HAP-1 (cell line): ENCODE results near the gene OSTN.
"Not testable (repeated sequence)": the region's sequence is repeated elsewhere in the genome, so short reads cannot be mapped to it uniquely, and the experiment has no call there.

ENCODE experiments used
- DNase-seq, 2 experiments: peaks; one replicate each; pipeline ENCODE4 v3.0.0-alpha.2; 2016 to 2020; ENCODE audit warnings: low spot score in 2 of 2
- H3K27me3 ChIP-seq: fragments of 250-450 bp; sonication (Bioruptor Pico); 2 replicates; pipeline ENCODE4 v1.5.1; 2020; ENCODE audit warnings: low read depth, mild to moderate bottlenecking, moderate library complexity
- H3K36me3 ChIP-seq: fragments of 250-450 bp; sonication (Bioruptor Pico); replicated peaks from 2 replicates; pipeline ENCODE4 v1.5.1; 2020; ENCODE audit warnings: mild to moderate bottlenecking
- H3K4me1 ChIP-seq: fragments of 250-450 bp; sonication (Bioruptor Pico); 2 replicates; pipeline ENCODE4 v1.5.1; 2020; ENCODE audit warnings: mild to moderate bottlenecking
- H3K4me3 ChIP-seq: fragments of 250-450 bp; sonication (Bioruptor Pico); 2 replicates; pipeline ENCODE4 v1.5.1; 2020; ENCODE audit warnings: mild to moderate bottlenecking, moderate library complexity
- H3K9me3 ChIP-seq: fragments of 250-450 bp; sonication (Bioruptor Pico); 2 replicates; pipeline ENCODE4 v1.5.1; 2020; ENCODE audit warnings: mild to moderate bottlenecking, moderate library complexity
- in situ Hi-C: fragments of 300-500 bp; cut with MboI; formaldehyde crosslinking; loops from 3 replicates; pipeline ENCODE4 v1.14.3; 2020; ENCODE audit warnings: low sequenced_read_pairs, inconsistent platforms, mixed read lengths

The OSTN gene

DNA sequence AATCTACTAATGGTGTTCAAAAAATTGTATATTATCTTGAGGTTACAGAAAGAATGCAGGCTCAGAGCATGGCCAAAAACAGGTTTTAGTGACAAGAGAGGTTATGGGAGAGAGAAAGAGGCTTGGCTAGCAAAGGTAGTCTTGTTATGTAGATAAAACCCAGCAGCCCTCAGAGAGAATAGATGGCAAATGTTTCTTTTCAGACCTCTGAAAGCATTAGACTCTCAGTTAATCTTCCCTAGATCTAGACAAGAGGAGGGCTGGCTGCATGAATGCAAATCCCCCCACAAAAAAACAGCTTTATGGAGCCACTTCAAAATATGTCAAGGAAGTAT lies 62.2 kb downstream of the OSTN start:
- Histone ChIP-seq H3K9me3 (no peaks in the 10 kb centered on the region), H3K36me3 (no peaks in the 10 kb centered on the region), H3K27me3 (no peaks in the 10 kb centered on the region), H3K4me3 (no peak overlapping the region), H3K4me1 (peaks cover 64% of the 10 kb centered on the region)
- in situ Hi-C loops, result no loop called here
- DNase-seq, result peak in 1 of 2 experiments; percentile 70

- no peaks in the 10 kb centered on the region for H3K36me3 ChIP-seq
- H3K27me3 ChIP-seq, result no peaks in the 10 kb centered on the region
- no peak for DNase-seq
- H3K4me3 ChIP-seq, result no peak overlapping the region
- in situ Hi-C loops, result no loop called here
- H3K4me1 ChIP-seq, result peaks cover 63% of the 10 kb centered on the region
- no peaks in the 10 kb centered on the region for H3K9me3 ChIP-seq
Observed at GRCh38 chr3:191262650-191263049, 63.6 kb downstream of the OSTN start.

GRCh38 chr3:191263365-191263764 lies 64.3 kb downstream of the OSTN start:
- no peaks in the 10 kb centered on the region for H3K27me3 ChIP-seq
- no peak overlapping the region for H3K4me3 ChIP-seq
- H3K4me1 ChIP-seq, result peaks cover 55% of the 10 kb centered on the region
- H3K9me3 ChIP-seq, result no peaks in the 10 kb centered on the region
- in situ Hi-C loops, result no loop called here
- no peaks in the 10 kb centered on the region for H3K36me3 ChIP-seq
- DNase-seq, result no peak

GRCh38 chr3:191263850-191264249 lies 64.8 kb downstream of the OSTN start:
- in situ Hi-C loops, result no loop called here
- Histone ChIP-seq H3K4me3 (no peak overlapping the region), H3K27me3 (no peaks in the 10 kb centered on the region), H3K4me1 (peaks cover 51% of the 10 kb centered on the region), H3K9me3 (no peaks in the 10 kb centered on the region), H3K36me3 (no peaks in the 10 kb centered on the region)
- no peak for DNase-seq

- H3K9me3 ChIP-seq, result no peaks in the 10 kb centered on the region
- no peaks in the 10 kb centered on the region for H3K27me3 ChIP-seq
- DNase-seq, result no peak
- no peaks in the 10 kb centered on the region for H3K36me3 ChIP-seq
- peaks cover 9% of the 10 kb centered on the region for H3K4me1 ChIP-seq
- no peak overlapping the region for H3K4me3 ChIP-seq
- in situ Hi-C loops, result no loop called here
Observed at GRCh38 chr3:191268737-191269136, 69.7 kb downstream of the OSTN start.

GRCh38 chr3:191269289-191270085 lies 70.4 kb downstream of the OSTN start:
- Histone ChIP-seq H3K27me3 (no peaks in the 10 kb centered on the region), H3K4me1 (peaks cover 6% of the 10 kb centered on the region), H3K9me3 (no peaks in the 10 kb centered on the region), H3K4me3 (no peak overlapping the region), H3K36me3 (no peaks in the 10 kb centered on the region)
- in situ Hi-C loops, result no loop called here
- no peak for DNase-seq

DNA sequence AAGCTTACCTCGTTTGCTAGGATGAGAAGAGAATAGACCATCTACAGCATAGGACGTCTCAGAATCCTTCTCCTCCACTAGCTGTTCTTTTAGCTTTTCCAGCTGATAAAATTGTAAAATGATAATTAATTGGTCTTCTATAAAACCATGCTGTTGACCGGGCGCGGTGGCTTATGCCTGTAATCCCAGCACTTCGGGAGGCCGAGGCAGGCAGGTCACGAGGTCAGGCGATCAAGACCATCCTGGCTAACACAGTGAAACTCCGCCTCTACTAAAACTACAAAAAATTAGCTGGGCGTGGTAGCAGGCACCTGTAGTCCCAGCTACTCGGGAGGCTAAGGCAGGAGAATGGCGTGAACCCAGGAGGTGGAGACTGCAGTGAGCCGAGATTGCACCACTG lies 76.2 kb downstream of the OSTN start:
- DNase-seq, H3K9me3 ChIP-seq, H3K27me3 ChIP-seq, H3K4me1 ChIP-seq, H3K36me3 ChIP-seq, H3K4me3 ChIP-seq, in situ Hi-C loops: not testable (repeated sequence)

DNA sequence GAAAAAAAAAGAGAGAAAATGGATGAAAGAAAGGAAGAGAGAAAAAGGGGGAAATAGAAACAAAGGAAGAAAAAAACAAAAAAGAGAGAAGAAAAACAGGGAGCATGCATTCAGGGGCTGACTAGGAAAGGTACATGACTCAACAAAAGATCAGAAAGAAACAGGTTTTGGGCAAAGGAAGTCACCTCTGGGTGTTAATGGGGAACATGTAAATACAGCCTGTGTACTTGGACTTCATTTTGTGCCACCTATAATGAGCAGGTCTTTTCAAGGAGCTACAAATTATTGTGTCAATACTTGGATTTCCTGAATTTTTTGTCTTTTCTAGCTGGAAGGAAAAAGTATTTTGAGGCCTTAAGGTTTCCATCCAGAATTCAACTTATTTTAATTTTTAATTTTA lies 76.7 kb downstream of the OSTN start:
- no peaks in the 10 kb centered on the region for H3K27me3 ChIP-seq
- in situ Hi-C loops, result no loop called here
- H3K4me1 ChIP-seq, result peaks cover under 1% of the 10 kb centered on the region; the same call in 1 of the 2 replicates
- no peak for DNase-seq
- H3K4me3 ChIP-seq, result no peak overlapping the region
- no peaks in the 10 kb centered on the region for H3K9me3 ChIP-seq
- no peaks in the 10 kb centered on the region for H3K36me3 ChIP-seq

- DNase-seq, result no peak
- H3K4me3 ChIP-seq, result no peak overlapping the region
- in situ Hi-C loops, result no loop called here
- H3K36me3 ChIP-seq, result no peaks in the 10 kb centered on the region
- H3K27me3 ChIP-seq, result no peaks in the 10 kb centered on the region
- no peaks in the 10 kb centered on the region for H3K9me3 ChIP-seq
- peaks cover 3% of the 10 kb centered on the region; the same call in 1 of the 2 replicates for H3K4me1 ChIP-seq
Observed at GRCh38 chr3:191280111-191280510, 81.1 kb downstream of the OSTN start.

GRCh38 chr3:191280882-191281281 lies 81.8 kb downstream of the OSTN start:
- peaks cover 3% of the 10 kb centered on the region; the same call in 1 of the 2 replicates for H3K4me1 ChIP-seq
- DNase-seq, result no peak
- no peak overlapping the region for H3K4me3 ChIP-seq
- no peaks in the 10 kb centered on the region for H3K36me3 ChIP-seq
- in situ Hi-C loops, result no loop called here
- no peaks in the 10 kb centered on the region for H3K9me3 ChIP-seq
- H3K27me3 ChIP-seq, result no peaks in the 10 kb centered on the region

- H3K9me3 ChIP-seq, result no peaks in the 10 kb centered on the region
- H3K4me3 ChIP-seq, result no peak overlapping the region
- no peak for DNase-seq
- H3K4me1 ChIP-seq, result peaks cover 3% of the 10 kb centered on the region; the same call in 1 of the 2 replicates
- no peaks in the 10 kb centered on the region for H3K27me3 ChIP-seq
- H3K36me3 ChIP-seq, result no peaks in the 10 kb centered on the region
- in situ Hi-C loops, result no loop called here
Observed at GRCh38 chr3:191282251-191283185, 83.5 kb downstream of the OSTN start.

- DNase-seq, result no peak
- H3K27me3 ChIP-seq, result no peaks in the 10 kb centered on the region
- in situ Hi-C loops, result no loop called here
- no peaks in the 10 kb centered on the region for H3K36me3 ChIP-seq
- no peak overlapping the region for H3K4me3 ChIP-seq
- H3K4me1 ChIP-seq, result peaks cover 3% of the 10 kb centered on the region; the same call in 1 of the 2 replicates
- H3K9me3 ChIP-seq, result no peaks in the 10 kb centered on the region
Observed at GRCh38 chr3:191283400-191283799, 84.4 kb downstream of the OSTN start.

DNA sequence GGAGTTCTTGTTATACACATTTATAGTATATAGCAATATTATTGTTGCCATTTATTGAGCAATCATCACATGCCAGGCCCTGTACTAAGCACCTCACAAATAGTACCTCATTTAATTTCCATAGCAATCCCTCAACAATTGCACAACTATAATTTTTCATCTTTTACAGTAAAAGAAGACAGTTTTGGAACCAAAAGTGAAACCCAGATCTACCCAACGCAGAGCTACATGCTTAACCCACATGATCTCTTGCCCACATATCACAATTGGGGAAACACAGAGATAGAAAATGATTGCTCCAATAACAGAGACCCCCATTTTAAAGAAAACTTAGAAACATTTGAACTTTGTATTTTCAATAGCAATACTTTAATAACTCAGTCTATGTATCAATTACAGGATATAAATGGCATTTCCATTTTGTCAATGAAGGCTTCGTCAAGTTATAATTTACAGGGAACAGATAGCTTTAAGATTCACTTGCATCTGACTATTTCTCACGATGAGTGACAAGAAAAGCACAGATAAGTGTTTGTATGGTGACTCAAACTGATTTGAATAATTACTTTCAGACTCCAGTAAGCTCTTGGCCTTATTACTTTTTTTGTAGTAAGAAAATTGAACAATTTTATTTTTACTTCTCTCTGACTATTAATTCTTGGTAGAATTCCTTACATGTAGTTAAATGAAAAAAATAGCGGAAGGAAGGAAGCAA lies 91.4 kb downstream of the OSTN start:
- no peaks in the 10 kb centered on the region for H3K27me3 ChIP-seq
- no peaks in the 10 kb centered on the region for H3K9me3 ChIP-seq
- H3K4me3 ChIP-seq, result no peak overlapping the region
- in situ Hi-C loops, result no loop called here
- H3K36me3 ChIP-seq, result no peaks in the 10 kb centered on the region
- no peaks in the 10 kb centered on the region for H3K4me1 ChIP-seq
- DNase-seq, result no peak
